ENCODE results near the gene CHCHD10. TPM values are rescaled to one million over a fixed set of nuclear protein-coding genes. Genes with fewer than 3 reads are reported as not detected.
A peak's percentile ranks its signal among the peaks of the same experiment; 100 is the strongest.

The CHCHD10 gene
- total RNA-seq, 1 donor from 2014 or later: 60.9 TPM

GRCh38 chr22:23762842-23763578, 4.8 kb downstream of the CHCHD10 start, which contains the start of gene C22orf15:
TSS of gene C22orf15 (plus strand) at chr22:23762990. CDS start at chr22:23763307, 317 bp downstream.
- Mint-ChIP-seq H3K27ac (ENCODE audit: unreplicated experiment) (peak within 1 kb of the TSS; percentile 34), H3K36me3 (ENCODE audit: low read depth, unreplicated experiment) (no peaks in the 10 kb centered on the region), H3K27me3 (ENCODE audit: low read depth, unreplicated experiment) (no peaks in the 10 kb centered on the region), H3K9me3 (ENCODE audit: unreplicated experiment) (no peaks in the 10 kb centered on the region), H3K4me1 (ENCODE audit: low read depth, unreplicated experiment) (peaks cover 5% of the 10 kb centered on the region), H3K4me3 (ENCODE audit: unreplicated experiment) (peak within 1 kb of the TSS; percentile 29)
- no peak within 1 kb of the TSS for H3K4me3 ChIP-seq (ENCODE audit: insufficient read depth, low read depth, low read length)
- H2AFZ ChIP-seq (ENCODE audit: low read depth, low read length): peak within 1 kb of the TSS; percentile 37
- peaks cover 14% of the 10 kb centered on the region for H3K4me1 ChIP-seq (ENCODE audit: insufficient read depth, low read length)
- H3K4me2 ChIP-seq (ENCODE audit: low read length): peak within 1 kb of the TSS; percentile 63
- H3K9me3 ChIP-seq (ENCODE audit: insufficient read depth, low read depth, low read length): no peaks in the 10 kb centered on the region
- FAIRE-seq: no peak
- no peak within 1 kb of the TSS for H3K9ac ChIP-seq (ENCODE audit: low read length)
- no peaks in the 10 kb centered on the region for H3K36me3 ChIP-seq (ENCODE audit: insufficient read depth, low read length)
- H3K27ac ChIP-seq (ENCODE audit: low read depth, low read length): no peak within 1 kb of the TSS
- no peak for DNase-seq (ENCODE audit: low read depth)
- H4K20me1 ChIP-seq (ENCODE audit: insufficient read depth, low read length): peaks cover 5% of the 10 kb centered on the region
- TF ChIP-seq CTCF (IDR thresholded peaks at IDR 0.05; ENCODE audit: insufficient read depth, low read depth, low read length) (no peak), EZH2 (IDR thresholded peaks at IDR 0.05; ENCODE audit: insufficient read depth, low read length) (no peak)
- H3K27me3 ChIP-seq (ENCODE audit: insufficient read depth, low read length): no peaks in the 10 kb centered on the region
- H3K79me2 ChIP-seq (ENCODE audit: insufficient read depth, low read length): no peaks in the 10 kb centered on the region

GRCh38 chr22:23760056-23760455, 7.7 kb downstream of the CHCHD10 start:
- no peak overlapping the region for H3K4me2 ChIP-seq (ENCODE audit: low read length)
- no peak overlapping the region for H3K9ac ChIP-seq (ENCODE audit: low read length)
- H2AFZ ChIP-seq (ENCODE audit: low read depth, low read length): no peak overlapping the region
- no peaks in the 10 kb centered on the region for H3K36me3 ChIP-seq (ENCODE audit: insufficient read depth, low read length)
- DNase-seq (ENCODE audit: low read depth) (no peak), FAIRE-seq (no peak)
- H3K4me1 ChIP-seq (ENCODE audit: insufficient read depth, low read length): peaks cover 8% of the 10 kb centered on the region
- no peak for TF ChIP-seq CTCF (IDR thresholded peaks at IDR 0.05; ENCODE audit: insufficient read depth, low read depth, low read length)
- no peak for TF ChIP-seq EZH2 (IDR thresholded peaks at IDR 0.05; ENCODE audit: insufficient read depth, low read length)
- H4K20me1 ChIP-seq (ENCODE audit: insufficient read depth, low read length): no peaks in the 10 kb centered on the region
- H3K4me3 ChIP-seq (ENCODE audit: insufficient read depth, low read depth, low read length): no peak overlapping the region
- no peak overlapping the region for H3K27ac Mint-ChIP-seq (ENCODE audit: unreplicated experiment)
- H3K27me3 ChIP-seq (ENCODE audit: insufficient read depth, low read length): no peaks in the 10 kb centered on the region
- no peak overlapping the region for H3K27ac ChIP-seq (ENCODE audit: low read depth, low read length)
- H3K9me3 Mint-ChIP-seq (ENCODE audit: unreplicated experiment): no peaks in the 10 kb centered on the region
- H3K4me1 Mint-ChIP-seq (ENCODE audit: low read depth, unreplicated experiment): peaks cover 4% of the 10 kb centered on the region
- H3K9me3 ChIP-seq (ENCODE audit: insufficient read depth, low read depth, low read length): no peaks in the 10 kb centered on the region
- H3K36me3 Mint-ChIP-seq (ENCODE audit: low read depth, unreplicated experiment): no peaks in the 10 kb centered on the region
- no peaks in the 10 kb centered on the region for H3K79me2 ChIP-seq (ENCODE audit: insufficient read depth, low read length)
- no peak overlapping the region for H3K4me3 Mint-ChIP-seq (ENCODE audit: unreplicated experiment)
- H3K27me3 Mint-ChIP-seq (ENCODE audit: low read depth, unreplicated experiment): no peaks in the 10 kb centered on the region

GRCh38 chr22:23759566-23759965, 8.2 kb downstream of the CHCHD10 start:
- Histone ChIP-seq H3K9ac (ENCODE audit: low read length) (no peak overlapping the region), H3K27ac (ENCODE audit: low read depth, low read length) (no peak overlapping the region), H3K9me3 (ENCODE audit: insufficient read depth, low read depth, low read length) (no peaks in the 10 kb centered on the region), H3K79me2 (ENCODE audit: insufficient read depth, low read length) (no peaks in the 10 kb centered on the region), H3K27me3 (ENCODE audit: insufficient read depth, low read length) (no peaks in the 10 kb centered on the region), H2AFZ (ENCODE audit: low read depth, low read length) (no peak overlapping the region), H4K20me1 (ENCODE audit: insufficient read depth, low read length) (no peaks in the 10 kb centered on the region), H3K4me1 (ENCODE audit: insufficient read depth, low read length) (peaks cover 8% of the 10 kb centered on the region), H3K4me2 (ENCODE audit: low read length) (no peak overlapping the region), H3K4me3 (ENCODE audit: insufficient read depth, low read depth, low read length) (no peak overlapping the region), H3K36me3 (ENCODE audit: insufficient read depth, low read length) (no peaks in the 10 kb centered on the region)
- FAIRE-seq (no peak), DNase-seq (ENCODE audit: low read depth) (no peak)
- Mint-ChIP-seq H3K9me3 (ENCODE audit: unreplicated experiment) (no peaks in the 10 kb centered on the region), H3K27ac (ENCODE audit: unreplicated experiment) (no peak overlapping the region), H3K27me3 (ENCODE audit: low read depth, unreplicated experiment) (no peaks in the 10 kb centered on the region), H3K4me3 (ENCODE audit: unreplicated experiment) (no peak overlapping the region), H3K4me1 (ENCODE audit: low read depth, unreplicated experiment) (peaks cover 4% of the 10 kb centered on the region), H3K36me3 (ENCODE audit: low read depth, unreplicated experiment) (no peaks in the 10 kb centered on the region)
- no peak for TF ChIP-seq EZH2 (IDR thresholded peaks at IDR 0.05; ENCODE audit: insufficient read depth, low read length)
